Calu3 (cell line): ENCODE measurements around the gene ANGPT4. TPM values are rescaled to one million over a fixed set of nuclear protein-coding genes. Genes with fewer than 3 reads are reported as not detected.

Source experiments
- BruUV-seq: library from RNA; stranded (reverse); fragments of 400-500 nt; replicated peaks from 2 replicates; lab custom pipeline; 2021; lab: Mats Ljungman, UMichigan
- CTCF ChIA-PET: fragments of 300-600 bp; sonication (Branson Sonifier 250); formaldehyde crosslinking; loops from one replicate; lab custom pipeline; 2022; ENCODE audit warnings: antibody characterized with exemption; lab: Charles Lee
- DNase-seq: peaks from one replicate; pipeline ENCODE4 v3.0.0; 2022
- H3K27ac Mint-ChIP-seq: one replicate; pipeline ENCODE4 v1.8.0; 2022; ENCODE audit warnings: mixed read lengths; ENCODE audit not compliant: unreplicated experiment
- H3K27me3 Mint-ChIP-seq: one replicate; pipeline ENCODE4 v1.8.0; 2022; ENCODE audit warnings: mixed read lengths; ENCODE audit not compliant: unreplicated experiment
- H3K36me3 Mint-ChIP-seq: one replicate; pipeline ENCODE4 v1.8.0; 2022; ENCODE audit warnings: mild to moderate bottlenecking, moderate library complexity, mixed read lengths; ENCODE audit not compliant: insufficient read depth, unreplicated experiment
- H3K4me1 Mint-ChIP-seq: one replicate; pipeline ENCODE4 v1.8.0; 2022; ENCODE audit warnings: mild to moderate bottlenecking, low read depth, mixed read lengths; ENCODE audit not compliant: unreplicated experiment
- H3K4me3 Mint-ChIP-seq: one replicate; pipeline ENCODE4 v1.8.0; 2022; ENCODE audit warnings: mild to moderate bottlenecking, low read depth, moderate library complexity, mixed read lengths; ENCODE audit not compliant: unreplicated experiment
- H3K9me3 Mint-ChIP-seq: one replicate; pipeline ENCODE4 v1.8.0; 2022; ENCODE audit warnings: low read depth, mixed read lengths; ENCODE audit not compliant: unreplicated experiment
- CTCF ChIP-seq: fragments of 200-600 bp; IDR thresholded peaks from one replicate; pipeline ENCODE4 v1.8.0; 2022; ENCODE audit warnings: antibody characterized with exemption; ENCODE audit not compliant: unreplicated experiment
- intact Hi-C: fragments of 100-400 bp; cut with micrococcal nuclease; formaldehyde crosslinking; loops from one replicate; pipeline ENCODE4 v1.10.0; 2022; ENCODE audit not compliant: unreplicated experiment
- total RNA-seq: library from RNA; stranded (reverse); gene quantifications from 2 replicates; pipeline ENCODE4 v1.2.3, GENCODE V29; 2022

Gene ANGPT4
- total RNA-seq, 1 experiment from 2014 or later: not detected

DNA sequence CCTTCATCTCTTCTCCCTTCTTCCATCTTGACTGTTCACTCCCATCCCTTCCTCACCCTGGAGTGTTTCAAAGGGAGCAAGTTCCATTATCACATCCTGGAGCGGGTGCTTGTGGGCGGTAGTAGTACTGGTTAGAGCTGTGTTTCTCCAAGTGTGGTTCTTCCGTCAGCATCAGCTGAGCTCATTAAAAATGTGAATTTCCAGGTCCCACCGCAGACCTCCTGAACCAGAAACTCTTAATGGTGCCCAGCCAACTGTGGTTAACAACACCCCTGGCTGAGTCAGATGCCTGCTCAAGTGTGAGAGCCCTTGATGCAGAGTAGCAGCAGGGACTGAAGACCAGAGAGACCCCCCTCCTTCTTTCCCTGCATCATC lies 24.4 kb downstream of the ANGPT4 start:
- no TSS peak for BruUV-seq
- Mint-ChIP-seq H3K36me3 (no peaks in the 10 kb centered on the region), H3K4me1 (no peaks in the 10 kb centered on the region), H3K4me3 (no peak overlapping the region), H3K9me3 (no peaks in the 10 kb centered on the region), H3K27me3 (peaks cover 45% of the 10 kb centered on the region), H3K27ac (no peak overlapping the region)
- intact Hi-C loops: no loop called here
- TF ChIP-seq CTCF: no peak
- CTCF ChIA-PET: interaction anchor here (1.1 kb wide), 1 partner anchor 15 kb away, joined by 3 read pairs; no protein-coding TSS in a partner anchor
- no peak for DNase-seq

GRCh38 chr20:891058-891705 lies 25.0 kb downstream of the ANGPT4 start:
- CTCF ChIA-PET: interaction anchor here (1.1 kb wide), 1 partner anchor 14 kb away, joined by 3 read pairs; no protein-coding TSS in a partner anchor
- H3K4me3 Mint-ChIP-seq: no peak overlapping the region
- no peaks in the 10 kb centered on the region for H3K36me3 Mint-ChIP-seq
- no peak overlapping the region for H3K27ac Mint-ChIP-seq
- H3K4me1 Mint-ChIP-seq: no peaks in the 10 kb centered on the region
- TF ChIP-seq CTCF: no peak
- peaks cover 42% of the 10 kb centered on the region for H3K27me3 Mint-ChIP-seq
- H3K9me3 Mint-ChIP-seq: no peaks in the 10 kb centered on the region
- intact Hi-C loops: no loop called here
- DNase-seq: no peak
- no TSS peak for BruUV-seq

DNA sequence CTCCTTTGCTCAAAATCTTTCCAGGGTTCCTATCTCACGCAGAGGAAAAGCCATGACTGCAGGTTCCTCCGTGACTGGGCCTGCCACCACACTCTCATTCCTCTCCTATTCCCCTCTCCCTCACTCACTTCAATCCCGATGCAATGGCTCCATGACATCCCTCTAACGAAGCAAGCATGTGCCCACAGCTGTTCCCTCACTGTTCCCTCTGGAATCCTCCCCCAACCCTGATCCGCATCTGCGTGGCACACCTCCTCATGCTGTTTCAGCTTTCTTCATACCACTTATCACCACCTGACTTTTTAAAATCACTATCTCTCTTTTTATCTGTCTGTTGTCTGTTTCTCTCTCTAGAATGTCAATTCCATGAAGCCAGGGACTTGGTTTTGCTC lies 25.5 kb downstream of the ANGPT4 start:
- no peak for DNase-seq
- Mint-ChIP-seq H3K27ac (no peak overlapping the region), H3K4me3 (no peak overlapping the region), H3K9me3 (no peaks in the 10 kb centered on the region), H3K27me3 (peaks cover 42% of the 10 kb centered on the region), H3K36me3 (no peaks in the 10 kb centered on the region), H3K4me1 (peaks cover 3% of the 10 kb centered on the region)
- intact Hi-C loops: no loop called here
- CTCF ChIA-PET: interaction anchor here (1.1 kb wide), 1 partner anchor 14 kb away, joined by 3 read pairs; no protein-coding TSS in a partner anchor
- no TSS peak for BruUV-seq
- TF ChIP-seq CTCF: no peak

DNA sequence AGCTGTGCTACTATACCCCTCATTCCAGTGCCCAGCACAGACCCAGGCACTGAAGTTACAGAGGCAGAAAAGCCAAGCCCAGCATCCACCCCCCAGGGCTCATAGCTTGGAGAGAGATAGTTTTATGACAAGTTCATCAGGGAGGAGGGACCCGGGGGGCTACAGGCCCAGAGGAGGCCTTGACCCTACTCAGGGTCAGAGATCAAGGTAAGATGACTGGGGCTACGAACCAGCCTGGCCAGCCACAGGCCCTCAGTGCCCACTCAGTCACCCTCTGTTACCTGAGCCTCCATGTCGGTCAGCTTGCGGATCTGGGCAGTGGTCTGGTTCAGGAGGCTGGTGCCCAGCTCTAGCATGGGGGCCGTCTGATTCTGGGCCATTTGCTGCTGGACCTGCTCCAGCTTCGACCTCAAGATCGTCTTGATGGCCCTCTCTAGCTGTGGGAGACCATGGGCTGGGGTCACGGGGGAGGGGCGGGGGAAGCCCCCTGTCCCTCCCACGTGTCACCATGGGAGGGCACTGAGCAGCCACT lies 26.1 kb downstream of the ANGPT4 start:
- Mint-ChIP-seq H3K9me3 (no peaks in the 10 kb centered on the region), H3K4me1 (peaks cover 8% of the 10 kb centered on the region), H3K4me3 (no peak overlapping the region), H3K27ac (no peak overlapping the region), H3K36me3 (no peaks in the 10 kb centered on the region), H3K27me3 (peaks cover 42% of the 10 kb centered on the region)
- no peak for TF ChIP-seq CTCF
- intact Hi-C loops: no loop called here
- DNase-seq: no peak
- BruUV-seq: no TSS peak
- CTCF ChIA-PET: no interaction called here
